Neural progenitor cell (in vitro differentiated cells): Measurements from ENCODE around the gene COL7A1. TPM values are rescaled to one million over a fixed set of nuclear protein-coding genes. Genes with fewer than 3 reads are reported as not detected.
A peak's percentile ranks its signal among the peaks of the same experiment; 100 is the strongest.

ENCODE experiments used
- DNase-seq: peaks from one replicate; pipeline ENCODE4 v3.0.0-alpha.2; 2016; ENCODE audit warnings: low spot score
- H2AFZ ChIP-seq: fragments of 200-600 bp; sonication (generic); replicated peaks from 2 replicates; pipeline ENCODE4 v1.6.1; 2016; ENCODE audit warnings: antibody characterized with exemption
- H3F3A ChIP-seq: fragments of 200-600 bp; sonication (generic); 2 replicates; pipeline ENCODE4 v1.6.1; 2016; ENCODE audit warnings: antibody characterized with exemption, low read depth
- H3K27ac ChIP-seq: fragments of 200-600 bp; sonication (generic); 2 replicates; pipeline ENCODE4 v1.5.1; 2016; ENCODE audit warnings: mild to moderate bottlenecking
- H3K27me3 ChIP-seq: fragments of 200-600 bp; sonication (generic); 2 replicates; pipeline ENCODE4 v1.6.1; 2016; ENCODE audit warnings: mild to moderate bottlenecking, moderate library complexity
- H3K36me3 ChIP-seq: fragments of 200-600 bp; sonication (generic); 2 replicates; pipeline ENCODE4 v1.5.1; 2016
- H3K4me1 ChIP-seq: fragments of 200-600 bp; sonication (generic); 2 replicates; pipeline ENCODE4 v1.6.1; 2016; ENCODE audit warnings: mixed run types
- H3K4me2 ChIP-seq: fragments of 200-600 bp; sonication (generic); 2 replicates; pipeline ENCODE4 v1.6.1; 2016
- H3K4me3 ChIP-seq: fragments of 200-600 bp; sonication (generic); 2 replicates; pipeline ENCODE4 v1.5.1; 2016
- H3K79me2 ChIP-seq: fragments of 200-600 bp; sonication (generic); 2 replicates; pipeline ENCODE4 v1.6.1; 2016; ENCODE audit warnings: low read depth
- H3K9ac ChIP-seq: fragments of 200-600 bp; sonication (generic); 2 replicates; pipeline ENCODE4 v1.6.1; 2016
- H3K9me3 ChIP-seq: fragments of 200-600 bp; sonication (generic); 2 replicates; pipeline ENCODE4 v1.5.1; 2016; ENCODE audit warnings: low read depth
- H4K20me1 ChIP-seq: fragments of 200-600 bp; sonication (generic); 2 replicates; pipeline ENCODE4 v1.6.1; 2016; ENCODE audit warnings: low read depth
- H3K27ac Mint-ChIP-seq: 3 replicates; pipeline ENCODE4 v1.8.0; 2021; ENCODE audit warnings: mixed read lengths
- H3K27me3 Mint-ChIP-seq: 2 replicates; pipeline ENCODE4 v1.8.0; 2022; ENCODE audit warnings: low read depth, mild to moderate bottlenecking, inconsistent platforms, moderate library complexity, mixed read lengths; ENCODE audit not compliant: insufficient read depth
- H3K36me3 Mint-ChIP-seq: 3 replicates; pipeline ENCODE4 v1.8.0; 2021; ENCODE audit warnings: mixed read lengths
- H3K4me1 Mint-ChIP-seq: 3 replicates; pipeline ENCODE4 v1.8.0; 2021; ENCODE audit warnings: mixed read lengths
- H3K4me3 Mint-ChIP-seq: 3 replicates; pipeline ENCODE4 v1.8.0; 2021; ENCODE audit warnings: mild to moderate bottlenecking, moderate library complexity, mixed read lengths
- H3K9me3 Mint-ChIP-seq: 3 replicates; pipeline ENCODE4 v1.8.0; 2020; ENCODE audit warnings: mixed read lengths
- CTCF ChIP-seq: fragments of 200-600 bp; sonication (generic); IDR thresholded peaks from 2 replicates; pipeline ENCODE4 v1.5.1; 2017; ENCODE audit warnings: antibody characterized with exemption, mild to moderate bottlenecking
- EZH2 ChIP-seq: fragments of 200-600 bp; sonication (generic); IDR thresholded peaks from 2 replicates; pipeline ENCODE4 v1.6.1; 2017; ENCODE audit warnings: antibody characterized with exemption, mild to moderate bottlenecking, moderate library complexity
- EZH2phosphoT487 ChIP-seq: fragments of 200-600 bp; sonication (generic); IDR thresholded peaks from 2 replicates; pipeline ENCODE4 v1.6.1; 2017; ENCODE audit warnings: antibody characterized with exemption
- total RNA-seq: library from RNA; depleted of rRNA; stranded (reverse); fragments of >200 nt; gene quantifications from 2 replicates; pipeline ENCODE4 v1.2.3, GENCODE V29; 2015; ENCODE audit warnings: low replicate concordance

The COL7A1 gene
- total RNA-seq, 1 donor from 2014 or later = 3.0 TPM

- Mint-ChIP-seq H3K27ac (no peak overlapping the region), H3K36me3 (peaks cover 4% of the 10 kb centered on the region)
- H3K27ac ChIP-seq = no peak overlapping the region
These were observed 29.9 kb downstream of the COL7A1 start for GRCh38 chr3:48565186-48565585.

GRCh38 chr3:48564667-48565066, 30.5 kb downstream of the COL7A1 start:
- H4K20me1 ChIP-seq = no peaks in the 10 kb centered on the region
- no peak overlapping the region for H3K9ac ChIP-seq
- peaks cover 31% of the 10 kb centered on the region for H3K4me1 Mint-ChIP-seq
- H3K4me2 ChIP-seq = no peak overlapping the region
- TF ChIP-seq EZH2 = no peak
- no peak for TF ChIP-seq EZH2phosphoT487
- TF ChIP-seq CTCF = no peak
- no peak overlapping the region for H3K27ac Mint-ChIP-seq
- no peak overlapping the region for H3K4me3 ChIP-seq
- H3K4me1 ChIP-seq = peaks cover 30% of the 10 kb centered on the region
- H3K27me3 ChIP-seq = no peaks in the 10 kb centered on the region
- DNase-seq = no peak
- no peaks in the 10 kb centered on the region for H3K9me3 ChIP-seq
- no peak overlapping the region for H3K27ac ChIP-seq
- H2AFZ ChIP-seq = no peak overlapping the region
- no peaks in the 10 kb centered on the region for H3K79me2 ChIP-seq
- no peaks in the 10 kb centered on the region for H3K9me3 Mint-ChIP-seq
- no peaks in the 10 kb centered on the region for H3K36me3 ChIP-seq
- no peak overlapping the region for H3K4me3 Mint-ChIP-seq
- H3K27me3 Mint-ChIP-seq = peaks cover 6% of the 10 kb centered on the region
- peaks cover 4% of the 10 kb centered on the region for H3K36me3 Mint-ChIP-seq
- peaks cover 18% of the 10 kb centered on the region for H3F3A ChIP-seq

More at GRCh38 chr3:48565186-48565585, 29.9 kb downstream of the COL7A1 start:
- H3K27me3 ChIP-seq = no peaks in the 10 kb centered on the region
- no peaks in the 10 kb centered on the region for H4K20me1 ChIP-seq
- peaks cover 13% of the 10 kb centered on the region for H3F3A ChIP-seq
- no peak overlapping the region for H3K4me3 ChIP-seq
- H3K9me3 ChIP-seq = no peaks in the 10 kb centered on the region
- TF ChIP-seq EZH2 = no peak
- TF ChIP-seq CTCF = no peak
- no peak for TF ChIP-seq EZH2phosphoT487
- no peaks in the 10 kb centered on the region for H3K36me3 ChIP-seq
- no peak for DNase-seq
- no peak overlapping the region for H3K4me2 ChIP-seq
- peaks cover 2% of the 10 kb centered on the region for H3K27me3 Mint-ChIP-seq
- peaks cover 26% of the 10 kb centered on the region for H3K4me1 ChIP-seq
- H3K79me2 ChIP-seq = no peaks in the 10 kb centered on the region
- no peak overlapping the region for H3K4me3 Mint-ChIP-seq
- H3K9me3 Mint-ChIP-seq = no peaks in the 10 kb centered on the region
- no peak overlapping the region for H2AFZ ChIP-seq
- no peak overlapping the region for H3K9ac ChIP-seq
- H3K4me1 Mint-ChIP-seq = peaks cover 26% of the 10 kb centered on the region

GRCh38 chr3:48564022-48564421, 31.1 kb downstream of the COL7A1 start:
- Mint-ChIP-seq H3K27me3 (peaks cover 9% of the 10 kb centered on the region), H3K9me3 (no peaks in the 10 kb centered on the region), H3K27ac (peak overlapping the region; percentile 79), H3K4me1 (peaks cover 37% of the 10 kb centered on the region), H3K36me3 (peaks cover 4% of the 10 kb centered on the region), H3K4me3 (no peak overlapping the region)
- Histone ChIP-seq H3K9me3 (no peaks in the 10 kb centered on the region), H2AFZ (no peak overlapping the region), H4K20me1 (no peaks in the 10 kb centered on the region), H3F3A (peaks cover 18% of the 10 kb centered on the region), H3K4me2 (no peak overlapping the region), H3K79me2 (no peaks in the 10 kb centered on the region), H3K36me3 (no peaks in the 10 kb centered on the region), H3K27me3 (no peaks in the 10 kb centered on the region), H3K27ac (no peak overlapping the region), H3K9ac (no peak overlapping the region), H3K4me1 (peaks cover 30% of the 10 kb centered on the region), H3K4me3 (no peak overlapping the region)
- no peak for DNase-seq
- TF ChIP-seq EZH2 (no peak), EZH2phosphoT487 (no peak), CTCF (no peak)
